Choroid plexus epithelial cell (primary cell): Measurements from ENCODE around the gene SCML1.

Experiments
- DNase-seq: peaks from one replicate; pipeline ENCODE4 v3.0.0-alpha.2; 2010; ENCODE audit warnings: low read depth
- H3K4me3 ChIP-seq: 2 replicates; pipeline ENCODE4 v1.5.1; 2011; ENCODE audit warnings: low read depth, mild to moderate bottlenecking, control low read depth, low read length, moderate library complexity
- TF ChIP-seq, protein P1 (sequence below): conservative IDR thresholded peaks from 2 replicates; pipeline ENCODE4 v1.5.1; 2011; ENCODE audit warnings: low read depth, mild to moderate bottlenecking, control low read depth, inconsistent platforms, low read length, moderate library complexity

Gene SCML1

DNA sequence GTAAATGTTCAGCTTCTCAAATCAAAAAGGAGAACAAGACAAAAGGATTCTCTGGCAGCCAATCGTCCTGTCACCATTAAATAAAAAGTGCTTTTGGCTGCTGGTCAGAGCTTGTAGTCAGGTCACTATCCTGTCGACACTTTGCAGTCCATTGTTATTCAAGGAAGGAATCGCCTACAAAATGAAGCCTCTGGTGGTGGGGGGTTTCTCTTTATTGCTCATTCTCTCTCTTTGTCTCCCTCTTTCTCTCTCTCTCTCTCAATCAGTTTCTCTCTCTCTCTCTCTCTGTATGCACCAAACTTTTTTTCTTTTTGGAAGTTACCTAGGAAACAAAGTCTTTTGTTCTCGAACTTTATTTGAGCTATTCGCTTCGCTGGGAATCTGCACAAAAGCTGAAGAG is 17.6 kb upstream of the SCML1 start:
- TF ChIP-seq, protein P1, sequence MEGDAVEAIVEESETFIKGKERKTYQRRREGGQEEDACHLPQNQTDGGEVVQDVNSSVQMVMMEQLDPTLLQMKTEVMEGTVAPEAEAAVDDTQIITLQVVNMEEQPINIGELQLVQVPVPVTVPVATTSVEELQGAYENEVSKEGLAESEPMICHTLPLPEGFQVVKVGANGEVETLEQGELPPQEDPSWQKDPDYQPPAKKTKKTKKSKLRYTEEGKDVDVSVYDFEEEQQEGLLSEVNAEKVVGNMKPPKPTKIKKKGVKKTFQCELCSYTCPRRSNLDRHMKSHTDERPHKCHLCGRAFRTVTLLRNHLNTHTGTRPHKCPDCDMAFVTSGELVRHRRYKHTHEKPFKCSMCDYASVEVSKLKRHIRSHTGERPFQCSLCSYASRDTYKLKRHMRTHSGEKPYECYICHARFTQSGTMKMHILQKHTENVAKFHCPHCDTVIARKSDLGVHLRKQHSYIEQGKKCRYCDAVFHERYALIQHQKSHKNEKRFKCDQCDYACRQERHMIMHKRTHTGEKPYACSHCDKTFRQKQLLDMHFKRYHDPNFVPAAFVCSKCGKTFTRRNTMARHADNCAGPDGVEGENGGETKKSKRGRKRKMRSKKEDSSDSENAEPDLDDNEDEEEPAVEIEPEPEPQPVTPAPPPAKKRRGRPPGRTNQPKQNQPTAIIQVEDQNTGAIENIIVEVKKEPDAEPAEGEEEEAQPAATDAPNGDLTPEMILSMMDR, result no peak
- no peak for DNase-seq
- no peak overlapping the region for H3K4me3 ChIP-seq

DNA sequence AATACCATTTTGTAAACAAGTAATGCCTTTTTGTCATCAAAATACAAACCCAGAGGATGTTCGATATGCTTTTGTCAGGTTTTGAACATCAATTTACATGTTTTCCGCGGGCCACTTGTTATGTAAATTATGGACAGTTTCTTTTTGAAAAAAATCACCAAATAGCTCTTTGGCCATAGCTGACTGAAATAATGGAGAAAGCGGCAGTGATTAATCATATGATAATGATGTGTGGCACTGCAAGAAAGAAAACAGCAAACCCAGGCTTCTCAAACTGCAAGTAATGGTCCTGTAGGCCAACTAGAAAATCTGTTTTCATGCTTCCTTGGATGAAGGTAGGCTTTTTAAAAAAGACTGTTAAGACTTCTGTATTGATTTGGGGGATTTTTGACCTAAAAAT is 15.6 kb upstream of the SCML1 start:
- H3K4me3 ChIP-seq, result no peak overlapping the region
- DNase-seq, result no peak
- TF ChIP-seq, protein P1, result no peak

- peak; percentile 13 for DNase-seq
- TF ChIP-seq, protein P1, result no peak
- H3K4me3 ChIP-seq, result no peak overlapping the region
Observed at GRCh38 chrX:17725181-17725580, 12.1 kb upstream of the SCML1 start.

GRCh38 chrX:17732138-17732783 is 5.0 kb upstream of the SCML1 start:
- H3K4me3 ChIP-seq, result no peak overlapping the region
- DNase-seq, result peak; percentile 49
- TF ChIP-seq, protein P1, result no peak

- no peak overlapping the region for H3K4me3 ChIP-seq
- TF ChIP-seq, protein P1, result no peak
- no peak for DNase-seq
Observed at GRCh38 chrX:17735406-17735805, 1.9 kb upstream of the SCML1 start.

GRCh38 chrX:17736478-17736855 is 826 bp upstream of the SCML1 start:
- peak overlapping the region; percentile 57 for H3K4me3 ChIP-seq
- TF ChIP-seq, protein P1, result no peak
- DNase-seq, result no peak

GRCh38 chrX:17737710-17737985 is 355 bp downstream of the SCML1 start:
- DNase-seq, result no peak
- TF ChIP-seq, protein P1, result no peak
- peak overlapping the region; percentile 73 for H3K4me3 ChIP-seq
